ENCODE results near the gene SCAP.
"Not testable (repeated sequence)": the region's sequence is repeated elsewhere in the genome, so short reads cannot be mapped to it uniquely, and the experiment has no call there.

The SCAP gene

GRCh38 chr3:47479826-47480160 lies 4.1 kb upstream of the SCAP start:
- DNase-seq (ENCODE audit: low read depth): no peak
- H3K4me3 ChIP-seq (ENCODE audit: control insufficient read depth, low read depth, low read length): no peak overlapping the region
- TF ChIP-seq CTCF (IDR thresholded peaks at IDR 0.05; ENCODE audit: control insufficient read depth, insufficient read depth, low read depth, low read length, missing control alignments): no peak

DNA sequence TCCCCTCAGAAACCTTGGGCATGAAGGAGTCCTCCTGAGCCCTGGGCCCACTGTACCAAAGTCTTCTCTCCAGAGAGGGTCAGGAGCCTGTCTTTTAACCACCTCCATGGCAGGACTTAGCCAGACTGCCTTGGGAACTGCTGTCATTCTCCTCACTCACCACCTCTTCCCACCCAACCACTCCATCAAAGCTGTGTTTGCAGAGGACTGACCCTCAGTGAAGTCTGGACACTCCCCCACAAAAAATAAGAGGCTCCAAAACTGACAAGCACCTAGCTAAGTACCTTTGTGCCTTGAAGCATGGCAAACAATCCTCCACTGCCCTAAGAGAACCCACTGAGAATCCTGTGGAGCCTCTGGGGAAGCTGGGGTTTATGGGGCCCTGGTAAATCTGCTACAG lies 2.3 kb upstream of the SCAP start:
- no peak for DNase-seq (ENCODE audit: low read depth)
- no peak for TF ChIP-seq CTCF (IDR thresholded peaks at IDR 0.05; ENCODE audit: control insufficient read depth, insufficient read depth, low read depth, low read length, missing control alignments)
- no peak overlapping the region for H3K4me3 ChIP-seq (ENCODE audit: control insufficient read depth, low read depth, low read length)

GRCh38 chr3:47476644-47477199 lies 981 bp upstream of the SCAP start:
- DNase-seq (ENCODE audit: low read depth): no peak
- H3K4me3 ChIP-seq (ENCODE audit: control insufficient read depth, low read depth, low read length): peak overlapping the region; percentile 87
- TF ChIP-seq CTCF (IDR thresholded peaks at IDR 0.05; ENCODE audit: control insufficient read depth, insufficient read depth, low read depth, low read length, missing control alignments): no peak

DNA sequence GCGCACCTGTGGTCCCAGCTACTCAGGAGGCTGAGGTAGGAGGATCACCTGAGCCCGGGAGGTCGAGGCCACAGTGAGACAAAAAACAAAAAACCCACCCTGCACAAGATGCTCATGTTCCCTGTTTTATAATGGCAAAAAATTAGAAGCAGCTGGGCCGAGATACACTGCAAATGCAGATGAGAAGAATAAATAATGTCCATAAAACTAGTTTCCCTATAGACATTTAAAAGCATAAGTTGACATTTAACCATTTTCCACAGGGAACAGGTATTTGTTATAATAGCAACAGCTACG lies 537 bp upstream of the SCAP start:
- TF ChIP-seq CTCF (IDR thresholded peaks at IDR 0.05; ENCODE audit: control insufficient read depth, insufficient read depth, low read depth, low read length, missing control alignments): no peak
- peak overlapping the region; percentile 87 for H3K4me3 ChIP-seq (ENCODE audit: control insufficient read depth, low read depth, low read length)
- DNase-seq (ENCODE audit: low read depth): no peak

DNA sequence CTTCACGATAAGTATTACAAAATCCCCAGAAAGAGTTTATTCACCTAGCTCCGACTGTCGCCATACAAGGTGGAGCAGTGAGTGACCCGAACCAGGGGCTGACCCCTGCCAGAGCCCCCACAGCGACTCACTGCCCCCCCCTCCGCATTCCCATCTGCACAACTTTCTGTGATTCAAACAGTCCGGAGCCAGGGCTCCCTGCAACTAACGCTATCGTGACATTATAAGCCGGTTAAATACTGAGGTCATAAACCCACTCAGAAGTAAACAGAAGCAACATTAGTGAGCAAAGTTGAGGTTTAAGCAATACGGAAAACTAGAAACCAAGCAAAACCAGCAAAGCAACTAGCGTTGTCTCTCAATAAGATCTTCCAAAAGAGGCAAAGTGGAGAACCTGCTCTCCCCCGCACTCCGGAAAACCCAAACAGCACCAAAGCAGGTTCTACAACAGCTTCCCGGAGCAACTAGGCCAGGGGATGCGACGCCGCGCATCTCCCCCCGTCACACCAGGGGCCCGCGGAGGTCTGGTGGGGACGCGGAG lies 642 bp downstream of the SCAP start:
- no peak for DNase-seq (ENCODE audit: low read depth)
- TF ChIP-seq CTCF (IDR thresholded peaks at IDR 0.05; ENCODE audit: control insufficient read depth, insufficient read depth, low read depth, low read length, missing control alignments): no peak
- H3K4me3 ChIP-seq (ENCODE audit: control insufficient read depth, low read depth, low read length): peak overlapping the region; percentile 87

DNA sequence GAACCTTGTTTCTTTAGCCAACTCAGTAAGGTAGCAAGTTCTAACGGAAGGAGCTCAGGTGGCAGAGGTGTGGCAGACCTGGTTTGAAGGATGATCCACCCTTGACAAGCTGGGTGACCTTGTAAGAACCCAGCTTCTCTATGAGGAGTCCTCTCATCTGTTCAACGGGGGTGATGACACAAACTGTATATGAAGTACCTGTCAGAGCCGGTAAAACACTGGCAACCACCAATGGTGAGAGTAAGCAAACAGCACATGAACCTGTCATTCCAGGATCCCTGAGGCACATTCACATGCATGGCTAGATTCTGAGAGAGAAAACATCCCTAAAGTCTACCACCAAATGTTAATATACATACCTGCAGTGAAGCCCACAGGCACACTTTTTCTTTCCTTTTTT lies 2.4 kb downstream of the SCAP start:
- DNase-seq (ENCODE audit: low read depth): no peak
- no peak overlapping the region for H3K4me3 ChIP-seq (ENCODE audit: control insufficient read depth, low read depth, low read length)
- TF ChIP-seq CTCF (IDR thresholded peaks at IDR 0.05; ENCODE audit: control insufficient read depth, insufficient read depth, low read depth, low read length, missing control alignments): no peak

DNA sequence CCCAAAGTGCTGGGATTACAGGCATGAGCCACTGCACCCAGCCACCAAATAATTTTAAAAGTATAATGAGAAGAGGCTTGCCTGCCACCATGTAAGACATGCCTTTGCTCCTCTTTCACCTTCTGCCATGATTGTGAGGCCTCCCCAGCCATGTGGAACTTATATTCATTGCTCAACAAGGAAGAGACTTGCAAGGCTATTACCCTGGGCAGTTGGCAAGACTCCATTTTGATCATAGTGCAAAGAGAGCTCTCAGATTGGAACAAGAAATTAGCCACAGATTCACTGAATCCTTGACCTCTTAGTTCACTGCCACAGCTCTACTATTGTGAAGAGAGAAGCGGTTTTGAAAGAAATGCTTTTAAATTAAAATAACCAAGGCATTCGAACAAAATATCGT lies 6.1 kb downstream of the SCAP start:
- no peak overlapping the region for H3K4me3 ChIP-seq (ENCODE audit: control insufficient read depth, low read depth, low read length)
- DNase-seq (ENCODE audit: low read depth): peak; percentile 18
- no peak for TF ChIP-seq CTCF (IDR thresholded peaks at IDR 0.05; ENCODE audit: control insufficient read depth, insufficient read depth, low read depth, low read length, missing control alignments)

DNA sequence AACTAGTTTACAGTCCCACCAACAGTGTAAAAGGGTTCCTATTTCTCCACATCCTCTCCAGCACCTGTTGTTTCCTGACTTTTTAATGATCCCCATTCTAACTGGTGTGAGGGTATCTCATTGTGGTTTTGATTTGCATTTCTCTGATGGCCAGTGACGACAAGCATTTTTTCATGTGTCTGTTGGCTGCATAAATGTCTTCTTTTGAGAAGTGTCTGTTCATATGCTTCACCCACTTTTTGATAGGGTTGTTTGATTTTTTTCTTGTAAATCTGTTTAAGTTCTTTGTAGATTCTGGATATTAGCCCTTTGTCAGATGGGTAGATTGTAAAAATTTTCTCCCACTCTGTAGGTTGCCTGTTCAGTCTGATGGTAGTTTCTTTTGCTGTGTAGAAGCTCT lies 7.4 kb downstream of the SCAP start:
- not testable (repeated sequence) for DNase-seq (ENCODE audit: low read depth); H3K4me3 ChIP-seq (ENCODE audit: control insufficient read depth, low read depth, low read length)
